ENCODE measurements around the gene PTPN9. TPM values are rescaled to one million over a fixed set of nuclear protein-coding genes. Genes with fewer than 3 reads are reported as not detected.
A peak's percentile ranks its signal among the peaks of the same experiment; 100 is the strongest.

The PTPN9 gene
- total and polyA plus RNA-seq, 2 of the 13 experiments (the other 11 are each of a cell fraction or from before 2014, with no cell fraction given) = 16.6 to 19.9 TPM

DNA sequence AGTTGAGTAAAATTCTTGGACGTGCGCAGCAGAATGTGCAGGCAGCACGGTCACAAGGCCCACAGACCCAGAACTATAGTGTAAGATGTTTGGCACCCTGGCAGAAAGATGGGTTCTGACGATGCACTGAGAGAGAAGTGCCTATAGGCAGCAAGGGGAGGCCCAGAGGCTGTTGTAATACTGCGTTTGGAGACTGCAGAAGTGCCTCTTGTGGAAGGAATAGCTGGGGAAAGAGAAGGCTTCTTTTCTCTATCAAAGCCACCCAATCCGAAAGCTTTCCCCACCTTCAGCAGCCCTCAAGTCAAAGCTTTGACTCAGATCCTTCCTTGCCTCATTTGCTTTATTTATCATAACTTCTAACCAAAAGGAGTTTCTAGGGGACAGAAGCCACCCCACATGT lies 122.4 kb downstream of the PTPN9 start:
- in situ Hi-C loops (cut with HindIII; ENCODE audit: extremely low pct_ligation_motif_present, low pct_unique_long_range_greater_than_20kb) = no loop called here
- TF ChIP-seq, protein P1, sequence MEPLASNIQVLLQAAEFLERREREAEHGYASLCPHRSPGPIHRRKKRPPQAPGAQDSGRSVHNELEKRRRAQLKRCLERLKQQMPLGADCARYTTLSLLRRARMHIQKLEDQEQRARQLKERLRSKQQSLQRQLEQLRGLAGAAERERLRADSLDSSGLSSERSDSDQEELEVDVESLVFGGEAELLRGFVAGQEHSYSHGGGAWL (CRISPR knock-in tag; IDR thresholded peaks at IDR 0.05) = no peak
- no peak for TF ChIP-seq FIP1L1 (IDR thresholded peaks at IDR 0.05; ENCODE audit: borderline replicate concordance, insufficient read depth, low read depth, low read length)
- no peak for TF ChIP-seq NFE2L1 (CRISPR knock-in tag; IDR thresholded peaks at IDR 0.05; ENCODE audit: borderline replicate concordance)
- TF ChIP-seq PAX8 (CRISPR knock-in tag; IDR thresholded peaks at IDR 0.05; ENCODE audit: borderline replicate concordance) = no peak
- TF ChIP-seq ZNF660 (CRISPR knock-in tag; IDR thresholded peaks at IDR 0.05; ENCODE audit: borderline replicate concordance, low read depth) = no peak
- TF ChIP-seq, protein P2, sequence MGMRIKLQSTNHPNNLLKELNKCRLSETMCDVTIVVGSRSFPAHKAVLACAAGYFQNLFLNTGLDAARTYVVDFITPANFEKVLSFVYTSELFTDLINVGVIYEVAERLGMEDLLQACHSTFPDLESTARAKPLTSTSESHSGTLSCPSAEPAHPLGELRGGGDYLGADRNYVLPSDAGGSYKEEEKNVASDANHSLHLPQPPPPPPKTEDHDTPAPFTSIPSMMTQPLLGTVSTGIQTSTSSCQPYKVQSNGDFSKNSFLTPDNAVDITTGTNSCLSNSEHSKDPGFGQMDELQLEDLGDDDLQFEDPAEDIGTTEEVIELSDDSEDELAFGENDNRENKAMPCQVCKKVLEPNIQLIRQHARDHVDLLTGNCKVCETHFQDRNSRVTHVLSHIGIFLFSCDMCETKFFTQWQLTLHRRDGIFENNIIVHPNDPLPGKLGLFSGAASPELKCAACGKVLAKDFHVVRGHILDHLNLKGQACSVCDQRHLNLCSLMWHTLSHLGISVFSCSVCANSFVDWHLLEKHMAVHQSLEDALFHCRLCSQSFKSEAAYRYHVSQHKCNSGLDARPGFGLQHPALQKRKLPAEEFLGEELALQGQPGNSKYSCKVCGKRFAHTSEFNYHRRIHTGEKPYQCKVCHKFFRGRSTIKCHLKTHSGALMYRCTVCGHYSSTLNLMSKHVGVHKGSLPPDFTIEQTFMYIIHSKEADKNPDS (CRISPR knock-in tag; IDR thresholded peaks at IDR 0.05) = no peak
- TF ChIP-seq DPF2 (CRISPR knock-in tag; IDR thresholded peaks at IDR 0.05; ENCODE audit: borderline replicate concordance, low read depth) = no peak
- TF ChIP-seq HNRNPK (IDR thresholded peaks at IDR 0.05; ENCODE audit: low read depth, low read length, poor library complexity, severe bottlenecking) = no peak
- TF ChIP-seq HDAC1 (CRISPR knock-in tag; IDR thresholded peaks at IDR 0.05) = no peak
- TF ChIP-seq ARHGAP35 (CRISPR knock-in tag; IDR thresholded peaks at IDR 0.05; ENCODE audit: borderline replicate concordance) = no peak
- no peak for TF ChIP-seq ELF3 (CRISPR knock-in tag; IDR thresholded peaks at IDR 0.05)
- no peak for TF ChIP-seq BRCA1 (CRISPR knock-in tag; IDR thresholded peaks at IDR 0.05)

More for the DNA sequence above, 122.4 kb downstream of the PTPN9 start:
- Histone ChIP-seq H3K79me2 (ENCODE audit: insufficient read depth, low read length) (peaks cover 11% of the 10 kb centered on the region), H3K9ac (ENCODE audit: insufficient read depth, low read depth, low read length) (peak overlapping the region; percentile 90), H3K4me2 (ENCODE audit: low read depth, low read length) (peak overlapping the region; percentile 92), H3K4me3 (replicated peaks in 1 of 3; ENCODE audit: insufficient read depth in 1 of 3, low read depth in 2 of 3, low read length in 3 of 3) (peak overlapping the region; percentile 91 to 93 (median 93)), H3K4me1 (ENCODE audit: insufficient read depth, low read length) (peaks cover 55% of the 10 kb centered on the region), H3K36me3 (replicated peaks in 1 of 2; ENCODE audit: control insufficient read depth in 1 of 2, insufficient read depth in 2 of 2, low read length in 2 of 2) (no peaks in the 10 kb centered on the region), H3K9me3 (ENCODE audit: low read length) (no peaks in the 10 kb centered on the region), H3K27ac (ENCODE audit: extremely low read length, insufficient read depth, low read length) (no peak overlapping the region), H4K20me1 (ENCODE audit: insufficient read depth, low read length) (peaks cover 6% of the 10 kb centered on the region; the same call in 1 of the 2 replicates), H2AFZ (ENCODE audit: low read length) (no peak overlapping the region), H3K27me3 (ENCODE audit: control insufficient read depth in 1 of 2, insufficient read depth in 2 of 2, low read length in 2 of 2) (no peaks in the 10 kb centered on the region; a peak in 1 of 5 replicates)
- no TSS peak for BruUV-seq (replicated peaks)
- ChIA-PET POLR2A (interaction anchor here (7.8 kb wide), 1 partner anchor 88 kb away, joined by 185 read pairs; the partner anchor contains the start of gene MAN2C1), CTCF (ENCODE audit: low intra/inter-chr PET ratio, low total read pairs) (no interaction called here)
- FAIRE-seq = no peak
- DNase-seq (ENCODE audit: low spot score) = no peak
- 1% methylated on average over 6 of the region's 6 CpGs for WGBS (ENCODE audit: low lambda C conversion rate)
- intact Hi-C loops (cut with micrococcal nuclease; ENCODE audit: unreplicated experiment) = loop anchor here (1.0 kb wide), 1 partner anchor 33 kb away; no protein-coding TSS in a partner anchor
- ATAC-seq = no peak

Data from HepG2 (cell line).